Measurements from ENCODE around the gene GYG2.
"Not testable (repeated sequence)": the region's sequence is repeated elsewhere in the genome, so short reads cannot be mapped to it uniquely, and the experiment has no call there.

Gene GYG2

DNA sequence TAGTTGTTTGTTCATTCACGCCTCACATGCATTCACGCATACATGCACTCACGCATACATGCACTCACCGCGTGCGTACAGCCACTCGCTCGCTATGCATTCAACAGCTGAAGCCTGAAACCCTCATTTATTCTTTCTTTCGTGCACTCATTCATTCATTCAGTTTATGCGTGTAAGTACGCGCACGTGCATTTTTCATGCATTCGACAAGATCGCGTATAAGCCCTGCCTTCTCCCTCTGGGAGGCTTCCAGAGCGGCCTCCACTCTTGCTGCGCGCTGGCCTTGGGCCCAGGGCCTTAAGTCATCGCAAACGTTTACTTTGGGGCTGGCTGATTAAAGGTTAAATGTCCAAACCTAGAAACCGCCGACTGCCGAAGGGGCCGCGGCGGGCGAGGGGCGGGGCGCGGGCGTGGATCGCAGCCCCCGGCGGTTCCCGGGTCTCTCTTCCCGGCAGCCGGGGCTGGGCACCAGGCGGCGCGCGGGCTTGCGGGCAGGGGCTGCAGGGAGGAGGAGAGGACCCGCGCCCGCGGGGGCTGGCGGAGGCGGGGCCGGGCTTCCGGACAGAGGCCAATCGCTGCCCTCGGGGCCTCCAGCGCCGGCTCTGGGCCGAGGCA, at the start of gene GYG2:
Gene GYG2, plus strand, starts transcription at position 587 of the 615 bp plus-strand sequence. CDS start 1,259 bp downstream, outside the sequence.
- no peak for TF ChIP-seq CTCF (conservative IDR thresholded peaks at IDR 0.05)
- peak within 1 kb of the TSS; percentile 31; the same call in 1 of the 2 replicates for H3K27ac ChIP-seq

DNA sequence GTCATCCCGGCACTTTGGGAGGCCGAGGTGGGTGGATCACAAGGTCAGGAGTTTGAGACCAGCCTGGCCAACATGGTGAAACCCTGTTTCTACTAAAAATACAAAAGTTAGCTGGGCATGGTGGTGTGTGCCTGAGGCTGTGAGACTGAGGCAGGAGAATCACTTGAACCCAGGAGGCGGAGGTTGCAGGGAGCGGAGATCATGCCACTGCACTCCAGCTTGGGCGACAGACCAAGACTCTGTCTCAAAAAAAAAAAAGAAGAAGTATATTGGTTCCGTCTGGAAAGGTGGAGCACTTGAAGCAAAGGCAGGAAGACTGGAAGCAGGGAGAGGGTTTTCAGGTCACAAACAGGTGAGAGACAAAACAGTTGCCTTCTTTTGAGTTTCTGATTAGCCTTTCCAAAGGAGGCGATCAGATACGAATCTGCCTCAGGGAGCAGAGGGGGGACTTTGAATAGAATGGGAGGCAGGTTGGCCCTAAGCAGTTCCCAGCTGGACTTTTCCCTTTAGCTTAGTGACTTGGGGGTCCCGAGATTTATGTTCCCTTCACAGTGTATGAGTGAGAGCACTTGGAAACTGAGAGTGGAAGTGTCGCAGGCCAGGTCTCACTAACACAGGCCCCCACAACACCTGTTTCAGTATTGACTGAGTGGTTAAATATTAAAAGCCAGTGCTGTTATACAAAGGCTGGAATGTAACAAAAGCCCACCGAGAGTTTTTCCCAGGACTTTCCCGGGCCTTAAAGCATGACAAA, 48.1 kb upstream of the GYG2 start:
- not testable (repeated sequence) for H3K27ac ChIP-seq

DNA sequence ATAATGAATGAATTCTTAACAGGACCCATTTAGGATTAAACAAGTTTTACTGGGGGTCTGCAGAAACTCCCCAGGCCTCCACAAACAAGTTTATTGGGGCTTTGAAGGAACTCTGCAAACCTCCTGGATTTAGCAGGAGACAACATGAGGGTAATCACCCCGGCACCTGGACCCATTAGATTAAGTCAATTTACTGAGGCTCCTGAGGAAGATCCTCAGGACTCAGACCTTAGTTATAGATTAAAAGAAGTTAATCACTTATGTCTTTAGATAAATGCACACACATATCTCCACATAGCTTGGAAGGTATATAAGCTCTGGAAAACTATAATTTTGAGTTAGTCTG, 47.5 kb upstream of the GYG2 start:
- TF ChIP-seq CTCF (conservative IDR thresholded peaks at IDR 0.05) = no peak
- no peak overlapping the region for H3K27ac ChIP-seq

DNA sequence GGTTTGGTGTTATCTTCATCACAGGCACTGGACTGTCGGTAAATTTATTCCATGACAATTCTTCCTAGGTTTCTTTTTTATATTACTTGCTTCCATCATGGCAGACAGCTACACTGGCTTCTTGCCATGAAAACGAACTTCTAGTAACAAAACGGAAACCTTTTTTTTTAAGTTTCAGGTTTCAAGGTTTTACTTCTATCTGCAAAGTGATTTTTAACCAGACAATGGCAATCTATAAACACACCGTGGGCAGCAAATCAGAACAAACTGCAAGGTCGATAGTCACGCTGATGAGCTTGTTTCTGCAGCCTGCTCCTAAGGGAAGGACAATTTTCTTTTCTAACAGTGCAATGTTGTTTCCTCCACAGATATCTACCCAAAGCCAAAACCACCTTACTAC, 47.0 kb upstream of the GYG2 start:
- H3K27ac ChIP-seq = no peak overlapping the region
- no peak for TF ChIP-seq CTCF (conservative IDR thresholded peaks at IDR 0.05)

DNA sequence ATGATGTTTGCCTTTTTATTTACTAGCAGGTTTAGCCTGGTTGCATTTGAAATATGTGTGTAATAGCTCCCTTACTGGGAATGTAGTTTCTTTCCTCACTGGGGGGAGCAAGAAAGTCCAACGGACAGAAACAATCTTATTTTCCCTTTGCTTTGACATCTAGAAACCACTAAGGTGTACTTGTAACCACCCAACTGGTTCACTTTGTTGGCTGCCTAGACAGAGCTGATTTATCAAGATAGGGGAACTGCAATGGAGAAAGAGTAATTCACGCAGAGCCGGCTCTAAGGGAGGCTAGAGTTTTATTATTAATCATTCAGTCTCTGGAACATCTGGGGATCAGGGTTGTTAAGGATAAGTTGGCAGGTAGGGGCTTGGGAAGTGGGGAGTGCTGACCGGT, 46.6 kb upstream of the GYG2 start:
- H3K27ac ChIP-seq = no peak overlapping the region

GRCh38 chrX:2782778-2783177, 46.0 kb upstream of the GYG2 start:
- H3K27ac ChIP-seq = no peak overlapping the region
- TF ChIP-seq CTCF (conservative IDR thresholded peaks at IDR 0.05) = no peak

More for the DNA sequence above, 46.6 kb upstream of the GYG2 start:
- TF ChIP-seq CTCF (conservative IDR thresholded peaks at IDR 0.05) = no peak

DNA sequence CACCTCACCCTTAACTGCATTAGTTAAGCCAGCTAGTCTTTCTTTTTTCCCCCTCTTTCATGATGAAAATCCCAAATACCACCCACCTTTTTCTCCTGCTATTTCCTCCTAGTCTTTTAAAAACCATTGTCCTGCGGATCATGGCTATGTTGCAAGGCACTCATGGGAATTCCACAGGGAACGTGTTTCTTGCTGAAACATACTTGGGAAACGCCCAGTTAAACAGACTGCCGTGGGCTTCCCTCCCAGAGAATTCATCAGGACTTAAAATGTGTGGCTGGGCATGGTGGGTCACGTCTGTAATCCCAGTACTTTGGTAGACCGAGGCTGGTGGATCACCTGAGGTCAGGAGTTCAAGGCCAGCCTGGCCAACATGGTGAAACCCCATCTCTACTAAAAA, 44.7 kb upstream of the GYG2 start:
- H3K27ac ChIP-seq = no peak overlapping the region
- no peak for TF ChIP-seq CTCF (conservative IDR thresholded peaks at IDR 0.05)

- TF ChIP-seq CTCF (conservative IDR thresholded peaks at IDR 0.05) = no peak
These were observed 43.2 kb upstream of the GYG2 start for GRCh38 chrX:2785538-2785937.

More at GRCh38 chrX:2785538-2785937, 43.2 kb upstream of the GYG2 start:
- H3K27ac ChIP-seq = no peak overlapping the region
